GM18868 (cell line): Measurements from ENCODE around the gene SLC6A20.

Source experiments
- ATAC-seq: cut with Tn5 transposase; IDR thresholded peaks from one replicate; pipeline ENCODE4 v1.9.1; 2021; ENCODE audit warnings: mild to moderate bottlenecking, moderate library complexity; ENCODE audit not compliant: unreplicated experiment

Gene SLC6A20

GRCh38 chr3:45779746-45780735 lies 16.3 kb downstream of the SLC6A20 start:
- no peak for ATAC-seq

GRCh38 chr3:45778761-45779201 lies 17.6 kb downstream of the SLC6A20 start:
- ATAC-seq = no peak

DNA sequence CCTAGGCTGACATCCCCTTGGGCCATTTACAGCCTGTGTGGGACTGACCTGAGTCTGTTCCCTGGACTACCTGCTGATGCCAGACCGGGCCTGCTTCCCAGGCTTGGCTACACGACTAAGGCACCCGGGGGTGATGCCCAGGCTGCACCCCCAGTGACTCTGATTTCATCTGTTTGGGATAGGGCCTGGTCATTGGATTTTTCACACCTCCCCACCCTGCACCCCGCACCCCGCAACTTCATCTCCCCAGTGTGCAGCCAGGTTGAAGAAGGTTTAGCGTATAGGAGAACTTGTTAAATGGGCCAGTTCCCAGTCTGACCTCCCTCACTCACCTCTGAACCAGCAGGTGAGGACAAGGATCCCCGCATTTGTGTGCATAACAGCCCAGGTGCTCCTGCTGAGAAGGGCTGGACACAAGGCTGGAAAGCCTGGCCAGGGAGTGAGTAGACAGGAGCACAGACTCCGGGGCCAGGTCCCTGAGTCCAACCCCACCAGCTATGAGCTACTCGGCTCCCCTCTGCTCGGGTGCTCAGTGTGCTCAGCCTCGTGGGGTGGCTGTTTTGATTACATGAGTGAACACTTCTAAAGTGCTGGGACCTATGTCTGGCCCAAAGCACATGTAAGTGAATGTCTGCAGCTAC lies 18.5 kb downstream of the SLC6A20 start:
- ATAC-seq = no peak

- ATAC-seq = no peak
These were observed 19.1 kb downstream of the SLC6A20 start for GRCh38 chr3:45777111-45777745.

DNA sequence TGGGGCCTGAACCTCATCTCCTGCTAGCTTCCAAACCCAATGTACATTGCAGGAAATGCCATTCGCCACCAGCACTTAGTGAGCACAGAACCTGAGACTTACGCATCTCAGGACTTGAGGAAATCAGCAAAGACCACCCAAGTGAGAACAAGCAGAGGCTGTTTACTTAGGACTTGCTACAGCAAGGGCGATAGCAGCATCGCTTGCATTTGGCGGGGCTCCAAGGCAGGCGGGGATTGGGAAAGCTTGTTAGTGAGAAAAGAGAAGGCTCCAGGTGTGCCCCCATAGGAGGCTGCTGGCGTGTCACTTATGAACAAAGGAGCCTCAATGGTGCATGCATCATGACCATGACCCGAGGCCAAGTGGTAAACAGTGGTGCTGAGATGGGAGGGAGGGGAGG lies 19.7 kb downstream of the SLC6A20 start:
- no peak for ATAC-seq

- no peak for ATAC-seq
These were observed 20.1 kb downstream of the SLC6A20 start for GRCh38 chr3:45776301-45776595.

DNA sequence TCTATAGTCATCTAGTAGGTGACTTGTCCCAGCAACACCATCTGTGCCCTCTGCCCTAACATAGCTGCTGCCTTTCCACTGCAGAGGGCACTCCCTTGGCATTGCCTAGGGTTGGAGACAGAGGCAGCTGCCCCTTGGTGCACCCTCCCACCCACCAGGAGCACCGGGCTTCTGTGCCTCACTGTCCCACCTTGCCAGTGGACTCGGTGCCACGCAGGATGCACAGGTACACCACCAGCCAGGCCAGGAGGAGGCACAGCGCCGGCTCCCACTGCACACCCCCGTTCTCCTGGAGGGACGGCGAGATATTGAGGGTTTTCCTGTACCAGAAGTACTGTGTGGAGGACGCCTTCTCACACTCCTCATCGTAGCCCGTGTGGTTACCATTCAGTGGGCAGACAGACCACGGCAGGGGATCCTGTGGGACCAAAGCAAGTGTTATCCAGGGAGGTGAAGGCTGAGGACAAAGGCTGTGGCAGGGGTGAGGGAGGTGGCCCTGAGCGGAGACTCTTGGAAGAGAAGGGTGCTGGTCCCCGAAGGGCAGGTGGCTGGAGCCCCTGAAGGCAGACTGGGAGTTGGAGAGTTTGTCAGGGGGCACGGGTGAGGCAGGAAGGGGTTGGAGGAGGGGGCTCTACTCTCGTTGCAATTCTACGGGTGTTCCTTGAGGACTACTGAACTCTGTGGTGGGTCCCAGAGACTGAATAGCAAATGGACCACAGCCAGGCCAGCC lies 20.6 kb downstream of the SLC6A20 start:
- no peak for ATAC-seq

- no peak for ATAC-seq
These were observed 21.5 kb downstream of the SLC6A20 start for GRCh38 chr3:45774581-45775521.

- ATAC-seq = no peak
These were observed 22.5 kb downstream of the SLC6A20 start for GRCh38 chr3:45773714-45774449.

DNA sequence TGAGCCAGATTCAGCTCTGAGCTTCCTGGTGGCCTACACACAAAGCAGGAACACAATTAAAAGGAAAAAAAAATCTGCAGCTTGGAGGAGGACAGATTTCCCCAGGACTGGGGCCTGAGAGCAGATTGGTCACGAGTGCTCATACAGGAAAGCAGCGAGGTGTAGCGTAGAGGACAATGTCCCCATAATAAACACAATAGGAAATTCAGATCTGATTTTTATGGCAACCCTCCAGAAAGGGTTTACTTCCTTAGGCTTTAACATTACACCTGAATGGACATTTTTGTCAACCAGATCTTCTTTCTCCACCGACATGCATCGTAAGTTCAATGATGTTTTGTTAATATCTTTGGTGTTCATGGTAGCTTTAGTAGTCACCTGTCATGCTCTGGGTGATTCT lies 23.3 kb downstream of the SLC6A20 start:
- ATAC-seq = no peak

GRCh38 chr3:45772341-45773035 lies 23.8 kb downstream of the SLC6A20 start:
- no peak for ATAC-seq

GRCh38 chr3:45771831-45772230 lies 24.5 kb downstream of the SLC6A20 start:
- no peak for ATAC-seq

- no peak for ATAC-seq
These were observed 25.1 kb downstream of the SLC6A20 start for GRCh38 chr3:45771166-45771775.

DNA sequence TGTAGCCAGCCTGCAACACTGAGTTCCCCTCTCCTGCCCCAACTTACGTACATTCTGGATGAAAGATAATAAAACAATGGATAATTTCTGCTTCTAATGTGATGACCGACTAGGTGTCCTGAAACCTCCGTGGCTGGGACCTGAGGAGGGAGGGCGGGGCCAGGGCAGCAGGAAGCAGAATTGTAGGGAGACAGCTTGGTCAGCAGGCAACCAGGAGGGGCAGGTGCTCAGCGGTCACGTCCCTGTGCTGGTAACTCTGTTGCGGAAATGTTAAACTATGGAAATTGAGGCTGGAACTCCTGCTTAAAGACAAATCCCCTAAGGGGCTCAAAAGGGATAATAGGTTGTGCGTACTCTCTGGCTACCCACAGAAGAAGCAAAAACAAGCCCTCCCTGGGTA lies 30.4 kb downstream of the SLC6A20 start:
- no peak for ATAC-seq

DNA sequence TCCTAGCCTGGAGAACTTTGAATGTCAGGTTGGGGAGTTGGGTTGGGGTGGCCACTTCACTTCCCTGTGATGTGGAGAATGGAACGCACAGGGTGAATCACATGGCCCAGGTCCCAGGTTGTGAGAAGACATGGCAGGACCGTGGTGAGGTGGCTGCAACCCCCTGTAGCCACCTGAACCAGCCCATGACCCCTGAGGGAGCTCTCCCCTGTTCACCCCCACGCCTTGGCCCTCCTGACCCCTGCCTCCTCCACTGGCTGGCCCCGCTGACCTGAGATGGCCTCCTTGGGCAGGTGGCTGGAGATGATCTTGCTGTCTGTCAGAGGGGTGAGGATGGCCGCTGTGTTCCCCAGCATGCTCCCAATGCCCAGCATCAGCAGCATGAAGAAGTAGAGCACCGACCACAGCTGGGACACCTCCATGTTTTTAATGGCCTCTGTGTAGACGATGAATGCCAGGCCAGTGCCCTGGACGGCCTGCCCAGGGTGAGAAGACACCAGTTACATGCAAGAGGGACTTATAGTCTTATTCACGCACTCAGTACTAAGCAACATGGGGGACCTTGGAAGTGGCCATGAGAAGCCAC lies 31.0 kb downstream of the SLC6A20 start:
- no peak for ATAC-seq

DNA sequence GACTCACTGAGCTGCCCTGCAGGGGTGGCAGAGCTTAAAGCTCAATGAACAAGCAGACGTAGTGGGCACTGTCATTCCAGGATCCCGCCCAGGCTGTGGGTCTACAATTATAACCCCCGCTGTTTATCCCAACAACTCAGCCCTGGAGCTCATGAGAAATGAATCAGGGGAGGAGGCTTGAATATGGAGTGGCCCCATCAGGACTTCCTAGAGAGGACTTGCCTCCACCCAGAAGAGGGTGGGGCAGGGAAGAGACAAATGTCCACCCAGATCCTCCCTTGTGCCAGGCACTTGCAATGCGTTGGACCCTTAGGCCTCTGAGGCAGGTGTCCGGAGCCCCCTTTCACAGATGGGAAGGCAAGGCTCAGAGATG lies 33.0 kb downstream of the SLC6A20 start:
- no peak for ATAC-seq

GRCh38 chr3:45762647-45763302 lies 33.6 kb downstream of the SLC6A20 start:
- no peak for ATAC-seq

GRCh38 chr3:45761831-45762230 lies 34.5 kb downstream of the SLC6A20 start:
- ATAC-seq = no peak
